GM12878 (cell line): ENCODE data around the gene DNAH3. TPM values are rescaled to one million over a fixed set of nuclear protein-coding genes. Genes with fewer than 3 reads are reported as not detected.

ENCODE experiments used
- ATAC-seq: fragments of 200-7000 bp; cut with Tn5 transposase; 3 replicates; pipeline ENCODE4 v1.9.1; 2020; ENCODE audit warnings: mild to moderate bottlenecking, moderate library complexity
- BruUV-seq: library from RNA; stranded (reverse); fragments of 400-500 nt; replicated peaks from 2 replicates; lab custom pipeline; 2021; lab: Mats Ljungman, UMichigan
- CTCF ChIA-PET: fragments of 300-600 bp; sonication (Branson Sonifier 250); formaldehyde crosslinking; extraction: SDS; loops from one replicate; lab custom pipeline; 2021; ENCODE audit warnings: inconsistent platforms; lab: Yijun Ruan, JAX
- POLR2A ChIA-PET: fragments of 350-600 bp; formaldehyde crosslinking; extraction: SDS; loops from one replicate; lab custom pipeline; 2021; ENCODE audit warnings: inconsistent platforms; lab: Charles Lee
- RAD21 ChIA-PET: fragments of 300-600 bp; sonication (Branson Sonifier 250); formaldehyde crosslinking; loops from one replicate; lab custom pipeline; 2023; ENCODE audit warnings: antibody characterized with exemption; ENCODE audit not compliant: unreplicated experiment; lab: Charles Lee
- SMC1A ChIA-PET: fragments of 300-600 bp; sonication (Branson Sonifier 250); formaldehyde crosslinking; loops from one replicate; lab custom pipeline; 2023; ENCODE audit not compliant: unreplicated experiment, uncharacterized antibody; lab: Charles Lee
- DNase-seq: peaks from one replicate; pipeline ENCODE4 v3.0.0-alpha.2; 2011; ENCODE audit warnings: low read depth, low spot score
- FAIRE-seq: peaks from 3 replicates; lab custom pipeline; 2011; peaks lifted over from hg19 to GRCh38; lab: Jason Lieb, UNC
- H2AFZ ChIP-seq: 2 replicates; pipeline ENCODE4 v1.6.0; 2011; ENCODE audit warnings: low read depth, low read length, control low read depth; ENCODE audit not compliant: control insufficient read depth
- H3K27ac ChIP-seq: 2 replicates; pipeline ENCODE4 v1.5.1; 2011; ENCODE audit warnings: control low read depth; ENCODE audit not compliant: control insufficient read depth, insufficient read depth
- H3K27me3 ChIP-seq, 2 experiments: replicated peaks in 1 of 2; 2 replicates each; pipeline versions ENCODE4 v1.6.0 to v1.6.1; 2011; ENCODE audit warnings: low read length in 1 of 2; ENCODE audit not compliant: control insufficient read depth in 2 of 2, insufficient read depth in 2 of 2
- H3K36me3 ChIP-seq, 2 experiments: 2 replicates each; pipeline ENCODE4 v1.5.1; 2011; ENCODE audit warnings: low read length in 1 of 2; ENCODE audit not compliant: control insufficient read depth in 2 of 2, insufficient read depth in 2 of 2
- H3K4me1 ChIP-seq: 2 replicates; pipeline ENCODE4 v1.6.1; 2011; ENCODE audit warnings: mild to moderate bottlenecking, low read length, moderate library complexity, mixed read lengths; ENCODE audit not compliant: control insufficient read depth, insufficient read depth
- H3K4me2 ChIP-seq: 2 replicates; pipeline ENCODE4 v1.6.0; 2011; ENCODE audit warnings: control low read depth; ENCODE audit not compliant: control insufficient read depth, insufficient read depth
- H3K4me3 ChIP-seq: fragments of 200-600 bp; sonication (generic); 2 replicates; pipeline ENCODE4 v1.5.1; 2016
- H3K79me2 ChIP-seq: 2 replicates; pipeline ENCODE4 v1.6.0; 2011; ENCODE audit warnings: low read length; ENCODE audit not compliant: control insufficient read depth, insufficient read depth
- H3K9ac ChIP-seq: 2 replicates; pipeline ENCODE4 v1.8.0; 2011; ENCODE audit warnings: low read length, control low read depth, mixed read lengths; ENCODE audit not compliant: control insufficient read depth, insufficient read depth
- H3K9me3 ChIP-seq: replicated peaks from 3 replicates; pipeline ENCODE4 v1.5.1; 2011; ENCODE audit warnings: mild to moderate bottlenecking, low read length; ENCODE audit not compliant: control insufficient read depth, insufficient read depth
- H4K20me1 ChIP-seq: 2 replicates; pipeline ENCODE4 v1.6.0; 2011; ENCODE audit not compliant: control insufficient read depth, insufficient read depth
- CEBPB ChIP-seq, 2 experiments: fragments of 150-350 bp in 1 of 2; IDR thresholded peaks; 2 replicates each; pipeline ENCODE4 v1.6.1; 2012 to 2014; ENCODE audit warnings: low read depth in 2 of 2, low read length in 2 of 2, borderline replicate concordance in 1 of 2, inconsistent platforms in 1 of 2
- JUNB ChIP-seq: IDR thresholded peaks from 2 replicates; pipeline ENCODE4 v1.6.1; 2016; ENCODE audit warnings: antibody characterized with exemption, mild to moderate bottlenecking
- MXI1 ChIP-seq: fragments of 150-350 bp; IDR thresholded peaks from 2 replicates; pipeline ENCODE4 v1.6.1; 2011; ENCODE audit warnings: low read depth, mild to moderate bottlenecking, inconsistent platforms, low read length, improper control_type of control experiment
- NR2F1 ChIP-seq: fragments of 450-650 bp; conservative IDR thresholded peaks from 2 replicates; pipeline ENCODE4 v1.6.1; 2017; ENCODE audit warnings: mild to moderate bottlenecking
- POLR2AphosphoS2 ChIP-seq: IDR thresholded peaks from 2 replicates; pipeline ENCODE4 v1.6.1; 2011; ENCODE audit warnings: low read depth, mild to moderate bottlenecking, low read length, improper control_type of control experiment, moderate library complexity
- SUPT20H ChIP-seq: IDR thresholded peaks from 2 replicates; pipeline ENCODE4 v1.6.1; 2011; ENCODE audit warnings: low read depth, mild to moderate bottlenecking, low read length, moderate library complexity, borderline replicate concordance; ENCODE audit not compliant: control insufficient read depth
- TCF3 ChIP-seq: IDR thresholded peaks from 2 replicates; pipeline ENCODE4 v1.6.1; 2012; ENCODE audit warnings: low read depth, mild to moderate bottlenecking, low read length, borderline replicate concordance; ENCODE audit not compliant: insufficient read depth
- WRNIP1 ChIP-seq: IDR thresholded peaks from 2 replicates; pipeline ENCODE4 v1.6.1; 2011; ENCODE audit warnings: low read depth, low read length, improper control_type of control experiment, borderline replicate concordance
- WGBS: methylation state at CpG from one replicate; pipeline ENCODE4 v1.1.6; 2016; ENCODE audit warnings: low lambda C conversion rate; ENCODE audit not compliant: insufficient replicate concordance, insufficient coverage; ENCODE audit errors: missing lambda C conversion rate; 5-methylcytosine and 5-hydroxymethylcytosine counted together
- in situ Hi-C: fragments of 300-500 bp; cut with MboI; formaldehyde crosslinking; loops from 9 replicates; pipeline ENCODE4 v1.14.3; 2018; ENCODE audit warnings: mixed read lengths
- intact Hi-C: fragments of 100-400 bp; cut with micrococcal nuclease; formaldehyde crosslinking; loops from one replicate; pipeline ENCODE4 v1.14.2; 2022; ENCODE audit not compliant: unreplicated experiment
- polyA plus RNA-seq, 11 experiments: library from polyadenylated mRNA; depleted of rRNA in 4 of 11; unstranded in 6 of 11; stranded (reverse) in 5 of 11; fragments of >200 nt; fragmentation: Nextera tagmentation in 4 of 11; fragmentation: Illumina TruSeq in 1 of 11; extraction: Ambion mirVana in 4 of 11; extraction: Trizol in 1 of 11; gene quantifications; 1 replicate in 1 of 11; 2 replicates in 10 of 11; pipeline versions ENCODE4 v1.2.1 to v1.2.3, GENCODE V29; 2011 to 2016; ENCODE audit warnings: inconsistent platforms in 2 of 11, missing spikeins in 2 of 11, low read depth in 1 of 11
- total RNA-seq, 4 experiments: library from RNA; depleted of rRNA in 3 of 4; stranded (reverse); fragments of >200 nt in 3 of 4; fragmentation: Illumina TruSeq in 1 of 4; extraction: Trizol in 1 of 4; gene quantifications; 2 replicates each; pipeline versions ENCODE4 v1.2.1 to v1.2.3, GENCODE V29; 2013 to 2021
- TF ChIP-seq, protein P1 (sequence below): fragments of 450-650 bp; IDR thresholded peaks from 2 replicates; pipeline ENCODE4 v1.6.1; 2017; ENCODE audit warnings: mild to moderate bottlenecking, moderate library complexity
- TF ChIP-seq, protein P2 (sequence below): fragments of 450-650 bp; IDR thresholded peaks from 2 replicates; pipeline ENCODE4 v1.6.1; 2017; ENCODE audit warnings: mild to moderate bottlenecking, moderate library complexity

Gene DNAH3
- total and polyA plus RNA-seq, 10 of the 15 experiments (the other 5 are each of a cell fraction or from before 2014, with no cell fraction given): under 0.01 to 0.04 (median 0.04) TPM; not detected in 5

DNA sequence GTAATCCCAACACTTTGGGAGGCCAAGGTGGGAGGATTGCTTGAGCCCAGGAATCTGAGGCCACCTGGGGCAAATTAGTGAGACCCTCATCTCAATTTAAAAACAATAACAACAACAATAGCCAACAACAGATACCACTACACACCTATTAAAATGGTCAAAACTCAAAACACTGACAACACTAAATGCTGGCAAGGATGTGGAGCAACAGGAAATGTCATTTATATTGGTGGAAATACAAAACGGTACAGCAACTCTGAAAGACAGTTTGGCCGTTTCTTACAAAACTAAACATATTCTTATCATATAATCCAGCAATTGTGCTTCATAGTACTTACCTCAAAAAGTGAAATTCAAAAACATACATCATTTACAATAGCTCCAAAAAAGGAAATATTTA is 57.7 kb downstream of the DNAH3 start:
- RAD21 ChIA-PET: no interaction called here
- Histone ChIP-seq H3K36me3 (no peaks in the 10 kb centered on the region), H3K79me2 (no peaks in the 10 kb centered on the region), H3K4me3 (no peak overlapping the region), H2AFZ (no peak overlapping the region), H3K27me3 (no peaks in the 10 kb centered on the region; a peak in 1 of 4 replicates), H3K9ac (no peak overlapping the region), H3K9me3 (no peaks in the 10 kb centered on the region), H4K20me1 (no peaks in the 10 kb centered on the region), H3K4me2 (no peak overlapping the region), H3K4me1 (no peaks in the 10 kb centered on the region), H3K27ac (no peak overlapping the region)
- WGBS: 26% methylated on average over 2 of the region's 2 CpGs
- DNase-seq (no peak), FAIRE-seq (no peak), ATAC-seq (no peak)
- BruUV-seq: no TSS peak
- POLR2A ChIA-PET: no interaction called here
- intact Hi-C loops: no loop called here
- CTCF ChIA-PET: no interaction called here
- in situ Hi-C loops: no loop called here
- no peak for TF ChIP-seq NR2F1
- no peak for TF ChIP-seq CEBPB (IDR thresholded peaks at IDR 0.05; ENCODE audit: borderline replicate concordance in 1 of 2, low read depth in 2 of 2, low read length in 2 of 2)
- no peak for TF ChIP-seq SUPT20H
- no peak for TF ChIP-seq POLR2AphosphoS2
- TF ChIP-seq TCF3: no peak
- TF ChIP-seq, protein P1, sequence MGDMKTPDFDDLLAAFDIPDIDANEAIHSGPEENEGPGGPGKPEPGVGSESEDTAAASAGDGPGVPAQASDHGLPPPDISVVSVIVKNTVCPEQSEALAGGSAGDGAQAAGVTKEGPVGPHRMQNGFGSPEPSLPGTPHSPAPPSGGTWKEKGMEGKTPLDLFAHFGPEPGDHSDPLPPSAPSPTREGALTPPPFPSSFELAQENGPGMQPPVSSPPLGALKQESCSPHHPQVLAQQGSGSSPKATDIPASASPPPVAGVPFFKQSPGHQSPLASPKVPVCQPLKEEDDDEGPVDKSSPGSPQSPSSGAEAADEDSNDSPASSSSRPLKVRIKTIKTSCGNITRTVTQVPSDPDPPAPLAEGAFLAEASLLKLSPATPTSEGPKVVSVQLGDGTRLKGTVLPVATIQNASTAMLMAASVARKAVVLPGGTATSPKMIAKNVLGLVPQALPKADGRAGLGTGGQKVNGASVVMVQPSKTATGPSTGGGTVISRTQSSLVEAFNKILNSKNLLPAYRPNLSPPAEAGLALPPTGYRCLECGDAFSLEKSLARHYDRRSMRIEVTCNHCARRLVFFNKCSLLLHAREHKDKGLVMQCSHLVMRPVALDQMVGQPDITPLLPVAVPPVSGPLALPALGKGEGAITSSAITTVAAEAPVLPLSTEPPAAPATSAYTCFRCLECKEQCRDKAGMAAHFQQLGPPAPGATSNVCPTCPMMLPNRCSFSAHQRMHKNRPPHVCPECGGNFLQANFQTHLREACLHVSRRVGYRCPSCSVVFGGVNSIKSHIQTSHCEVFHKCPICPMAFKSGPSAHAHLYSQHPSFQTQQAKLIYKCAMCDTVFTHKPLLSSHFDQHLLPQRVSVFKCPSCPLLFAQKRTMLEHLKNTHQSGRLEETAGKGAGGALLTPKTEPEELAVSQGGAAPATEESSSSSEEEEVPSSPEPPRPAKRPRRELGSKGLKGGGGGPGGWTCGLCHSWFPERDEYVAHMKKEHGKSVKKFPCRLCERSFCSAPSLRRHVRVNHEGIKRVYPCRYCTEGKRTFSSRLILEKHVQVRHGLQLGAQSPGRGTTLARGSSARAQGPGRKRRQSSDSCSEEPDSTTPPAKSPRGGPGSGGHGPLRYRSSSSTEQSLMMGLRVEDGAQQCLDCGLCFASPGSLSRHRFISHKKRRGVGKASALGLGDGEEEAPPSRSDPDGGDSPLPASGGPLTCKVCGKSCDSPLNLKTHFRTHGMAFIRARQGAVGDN: no peak
- TF ChIP-seq WRNIP1: no peak
- TF ChIP-seq, protein P2, sequence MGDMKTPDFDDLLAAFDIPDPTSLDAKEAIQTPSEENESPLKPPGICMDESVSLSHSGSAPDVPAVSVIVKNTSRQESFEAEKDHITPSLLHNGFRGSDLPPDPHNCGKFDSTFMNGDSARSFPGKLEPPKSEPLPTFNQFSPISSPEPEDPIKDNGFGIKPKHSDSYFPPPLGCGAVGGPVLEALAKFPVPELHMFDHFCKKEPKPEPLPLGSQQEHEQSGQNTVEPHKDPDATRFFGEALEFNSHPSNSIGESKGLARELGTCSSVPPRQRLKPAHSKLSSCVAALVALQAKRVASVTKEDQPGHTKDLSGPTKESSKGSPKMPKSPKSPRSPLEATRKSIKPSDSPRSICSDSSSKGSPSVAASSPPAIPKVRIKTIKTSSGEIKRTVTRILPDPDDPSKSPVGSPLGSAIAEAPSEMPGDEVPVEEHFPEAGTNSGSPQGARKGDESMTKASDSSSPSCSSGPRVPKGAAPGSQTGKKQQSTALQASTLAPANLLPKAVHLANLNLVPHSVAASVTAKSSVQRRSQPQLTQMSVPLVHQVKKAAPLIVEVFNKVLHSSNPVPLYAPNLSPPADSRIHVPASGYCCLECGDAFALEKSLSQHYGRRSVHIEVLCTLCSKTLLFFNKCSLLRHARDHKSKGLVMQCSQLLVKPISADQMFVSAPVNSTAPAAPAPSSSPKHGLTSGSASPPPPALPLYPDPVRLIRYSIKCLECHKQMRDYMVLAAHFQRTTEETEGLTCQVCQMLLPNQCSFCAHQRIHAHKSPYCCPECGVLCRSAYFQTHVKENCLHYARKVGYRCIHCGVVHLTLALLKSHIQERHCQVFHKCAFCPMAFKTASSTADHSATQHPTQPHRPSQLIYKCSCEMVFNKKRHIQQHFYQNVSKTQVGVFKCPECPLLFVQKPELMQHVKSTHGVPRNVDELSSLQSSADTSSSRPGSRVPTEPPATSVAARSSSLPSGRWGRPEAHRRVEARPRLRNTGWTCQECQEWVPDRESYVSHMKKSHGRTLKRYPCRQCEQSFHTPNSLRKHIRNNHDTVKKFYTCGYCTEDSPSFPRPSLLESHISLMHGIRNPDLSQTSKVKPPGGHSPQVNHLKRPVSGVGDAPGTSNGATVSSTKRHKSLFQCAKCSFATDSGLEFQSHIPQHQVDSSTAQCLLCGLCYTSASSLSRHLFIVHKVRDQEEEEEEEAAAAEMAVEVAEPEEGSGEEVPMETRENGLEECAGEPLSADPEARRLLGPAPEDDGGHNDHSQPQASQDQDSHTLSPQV: no peak
- TF ChIP-seq MXI1: no peak
- TF ChIP-seq JUNB: no peak
- SMC1A ChIA-PET: interaction anchor here (0.7 kb wide), 1 partner anchor 243 kb away, joined by 3 read pairs; no protein-coding TSS in a partner anchor
